Right forelimb (tissue), 1 donor: Measurements from ENCODE around the gene CLOCK.

Experiments used
- DNase-seq: peaks from one replicate; pipeline ENCODE4 v3.0.0-alpha.2; 2018

The CLOCK gene

DNA sequence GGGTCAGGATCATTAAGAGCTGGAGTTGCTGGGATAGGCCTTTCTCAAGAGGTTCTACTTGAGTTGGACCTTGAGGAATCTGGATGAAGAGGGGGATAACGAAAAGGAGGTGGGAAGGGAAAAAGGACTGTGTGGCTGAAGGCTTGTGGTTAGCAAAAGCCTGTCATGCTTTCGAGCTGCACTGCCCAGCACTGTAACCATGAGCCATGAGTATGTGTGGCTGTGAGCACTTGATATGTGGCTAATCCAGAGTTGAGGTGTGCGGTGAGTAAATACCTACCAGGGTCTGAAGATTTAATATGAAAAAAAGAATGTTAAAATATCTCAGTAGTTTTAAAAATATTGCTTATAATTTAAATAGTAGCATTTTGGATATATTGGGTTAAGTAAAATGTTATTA lies 139.6 kb downstream of the CLOCK start:
- DNase-seq, result no peak

DNA sequence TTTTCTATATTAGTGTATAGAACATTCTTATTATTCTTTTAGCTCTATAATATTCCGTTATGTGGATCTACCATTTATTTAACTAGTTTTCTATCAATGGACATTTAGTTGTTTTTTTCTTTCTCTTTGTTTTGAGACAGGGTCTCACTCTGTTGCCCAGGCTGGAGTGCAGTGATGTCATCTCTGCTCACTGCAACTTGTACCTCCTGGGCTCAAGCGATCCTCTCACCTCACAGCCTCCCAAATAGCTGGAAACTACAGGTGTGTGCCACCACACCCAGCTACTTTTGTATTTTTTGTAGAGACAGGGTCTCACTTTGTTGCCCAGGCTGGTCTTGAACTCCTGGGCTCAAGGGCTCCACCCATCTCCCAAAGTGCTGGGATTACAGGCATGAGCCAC lies 140.2 kb downstream of the CLOCK start:
- DNase-seq, result no peak

DNA sequence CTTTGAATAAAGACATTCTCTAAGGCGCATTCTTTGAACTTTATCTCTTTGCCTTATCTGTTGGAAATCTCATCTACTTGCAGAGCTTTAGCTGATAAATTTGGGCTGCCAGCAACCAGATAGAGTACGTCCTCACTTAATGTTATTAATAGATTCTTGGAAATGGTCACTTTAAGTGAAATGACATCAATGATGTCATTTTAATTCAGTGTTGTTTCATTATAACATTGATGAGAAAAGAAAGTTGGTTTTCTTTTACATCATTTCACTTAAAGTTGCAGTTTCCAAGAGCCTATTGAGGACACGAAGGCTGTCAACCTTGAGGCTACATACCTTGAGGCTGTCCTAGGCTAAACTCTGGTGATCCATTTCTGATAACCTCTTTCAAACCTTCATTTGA lies 141.6 kb downstream of the CLOCK start:
- DNase-seq, result no peak

DNA sequence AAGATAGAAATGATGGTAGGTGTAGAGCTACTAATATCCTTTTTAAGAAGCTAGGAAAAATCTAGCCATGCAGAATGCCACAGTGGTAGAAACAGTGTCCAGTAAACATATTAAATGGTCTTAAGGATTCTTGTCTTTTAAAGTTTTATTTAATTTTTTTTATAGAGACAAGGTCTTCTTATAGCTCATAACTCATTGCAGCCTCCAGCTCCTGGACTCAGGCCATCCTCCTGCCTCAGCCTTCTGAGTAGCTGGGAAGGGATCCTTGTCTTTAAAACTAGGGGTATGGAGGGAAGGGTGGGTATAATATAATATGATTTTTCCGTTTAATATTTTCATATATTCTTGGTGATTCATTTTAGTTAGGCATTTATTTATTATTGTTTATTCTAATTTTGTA lies 147.1 kb downstream of the CLOCK start:
- no peak for DNase-seq

DNA sequence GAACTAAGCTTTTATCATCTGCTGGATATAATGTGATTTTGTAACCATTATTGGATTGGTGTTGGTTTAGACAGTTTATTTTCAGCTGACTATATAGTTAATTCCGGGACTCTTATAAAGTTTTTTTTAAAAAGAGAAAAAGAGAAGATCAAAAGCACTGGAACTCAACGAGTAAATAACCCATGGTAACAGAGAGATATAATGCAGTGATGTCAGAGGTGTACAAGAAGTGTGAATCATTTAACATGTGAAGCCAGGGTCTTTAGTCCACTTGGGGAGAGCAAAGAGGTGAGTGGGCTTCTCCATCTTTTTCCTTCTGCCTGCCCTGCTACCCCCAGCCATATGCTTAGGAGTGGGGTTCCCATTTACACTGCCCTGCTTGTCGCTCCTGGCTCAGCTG lies 147.7 kb downstream of the CLOCK start:
- DNase-seq, result no peak

DNA sequence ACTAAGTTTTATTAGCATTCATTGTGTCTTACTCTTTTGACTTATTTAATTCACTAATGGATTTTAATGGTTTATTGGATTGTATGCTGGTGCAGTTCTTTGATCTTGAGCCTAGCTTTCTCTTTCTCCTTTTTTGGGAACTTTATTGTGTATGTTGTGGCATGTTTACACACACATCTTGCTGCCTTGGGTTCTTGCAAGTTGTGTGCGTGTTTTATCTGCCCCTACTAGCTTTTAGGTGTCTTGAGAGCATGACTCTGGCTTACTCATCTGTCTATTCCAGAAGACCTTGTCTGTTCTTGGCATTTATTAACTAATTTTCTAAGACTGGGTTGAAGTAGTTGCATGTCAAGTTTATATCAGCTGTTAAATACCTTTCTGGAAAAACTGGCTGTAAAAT lies 148.2 kb downstream of the CLOCK start:
- no peak for DNase-seq

DNA sequence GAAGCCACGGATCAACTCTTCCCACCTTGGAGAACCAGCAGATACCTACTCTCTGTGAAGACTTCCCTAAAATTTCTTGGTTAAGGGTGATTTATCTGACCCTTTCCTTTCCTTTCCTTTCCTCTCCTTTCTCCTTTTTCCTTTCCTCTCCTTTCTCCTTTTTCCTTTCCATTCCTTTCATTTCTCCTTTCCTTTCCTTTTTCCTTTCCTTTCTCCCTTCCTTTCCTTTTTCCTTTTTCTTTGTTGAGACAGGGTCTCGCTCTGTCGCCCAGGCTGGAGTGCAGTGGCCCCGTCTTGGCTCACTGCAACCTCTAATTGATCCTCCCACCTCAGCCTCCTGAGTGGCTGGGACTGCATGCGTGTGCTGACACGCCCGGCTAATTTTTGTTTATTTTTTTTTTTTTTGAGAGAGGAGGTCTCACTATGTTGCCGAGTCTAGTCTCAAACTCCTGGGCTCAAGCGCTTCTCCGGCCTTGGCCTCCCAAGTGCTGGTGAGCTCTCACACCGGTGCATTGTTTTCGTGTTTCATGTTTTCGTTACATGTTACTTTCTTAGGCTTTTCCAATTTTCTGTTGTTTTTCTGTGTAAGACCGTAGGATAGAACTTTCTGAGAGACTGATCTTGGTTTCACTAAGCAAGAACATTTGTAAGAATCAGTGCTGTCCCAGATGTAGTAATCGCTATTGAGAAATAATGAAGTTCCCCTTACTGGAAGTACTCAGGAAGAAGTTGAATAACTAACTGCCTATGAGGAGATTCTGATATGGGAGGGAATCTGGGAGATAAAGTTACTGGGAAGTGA lies 149.0 kb downstream of the CLOCK start:
- no peak for DNase-seq

DNA sequence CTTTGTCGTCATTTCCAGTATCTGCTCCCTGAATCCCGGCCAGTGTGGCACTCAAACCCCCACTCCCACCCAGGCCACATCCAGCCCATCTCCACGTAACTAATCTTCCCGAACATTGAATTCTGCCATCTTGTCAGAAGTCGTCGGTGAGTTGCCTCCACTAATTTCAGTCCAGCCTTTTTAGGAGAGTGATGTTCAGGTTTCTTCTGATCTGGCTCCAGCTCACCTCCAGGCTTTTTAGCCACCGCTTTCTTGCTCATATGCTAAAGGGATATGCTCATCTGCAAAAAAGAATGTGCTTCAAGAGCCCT lies 149.6 kb downstream of the CLOCK start:
- peak; percentile 60 for DNase-seq

DNA sequence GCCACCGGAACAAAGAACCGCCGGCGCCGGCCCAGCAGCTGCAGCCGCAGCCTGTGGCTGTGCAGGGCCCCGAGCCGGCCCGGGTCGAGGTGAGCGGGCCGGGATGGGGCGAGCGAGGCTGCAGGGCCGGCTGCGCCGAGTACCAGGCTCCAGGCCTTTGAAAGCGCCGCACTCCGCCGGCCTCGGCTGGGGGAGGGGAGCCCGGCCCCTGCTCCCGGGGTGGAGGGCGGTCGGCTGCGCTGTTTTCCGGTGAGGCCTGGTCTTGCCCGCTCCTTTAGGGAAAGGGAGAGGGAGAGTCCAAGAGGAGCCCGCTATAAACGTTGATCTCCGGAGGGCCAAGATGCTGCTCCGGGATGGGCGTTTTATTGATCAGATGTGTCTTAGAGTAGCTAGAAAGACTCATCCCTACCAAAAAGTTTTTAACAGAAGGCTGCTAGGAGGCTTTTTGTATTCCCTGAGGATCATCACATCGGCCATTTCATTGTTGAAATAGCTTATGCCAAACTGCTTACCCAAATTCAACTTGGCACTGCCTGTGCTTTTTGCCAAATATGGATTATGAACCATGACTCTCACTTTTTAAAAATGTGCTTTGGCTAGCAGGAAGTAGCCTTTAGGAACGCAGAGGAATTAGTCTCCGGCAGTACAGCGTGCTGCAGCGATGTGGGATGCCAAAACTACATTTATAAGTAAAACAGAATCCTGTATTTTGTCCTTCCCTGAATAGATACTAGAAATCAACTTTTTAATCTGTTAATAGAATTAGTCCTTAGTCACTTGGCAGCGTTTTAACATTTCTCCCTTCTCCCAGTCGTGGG lies 150.2 kb downstream of the CLOCK start:
- DNase-seq, result peak; percentile 84

DNA sequence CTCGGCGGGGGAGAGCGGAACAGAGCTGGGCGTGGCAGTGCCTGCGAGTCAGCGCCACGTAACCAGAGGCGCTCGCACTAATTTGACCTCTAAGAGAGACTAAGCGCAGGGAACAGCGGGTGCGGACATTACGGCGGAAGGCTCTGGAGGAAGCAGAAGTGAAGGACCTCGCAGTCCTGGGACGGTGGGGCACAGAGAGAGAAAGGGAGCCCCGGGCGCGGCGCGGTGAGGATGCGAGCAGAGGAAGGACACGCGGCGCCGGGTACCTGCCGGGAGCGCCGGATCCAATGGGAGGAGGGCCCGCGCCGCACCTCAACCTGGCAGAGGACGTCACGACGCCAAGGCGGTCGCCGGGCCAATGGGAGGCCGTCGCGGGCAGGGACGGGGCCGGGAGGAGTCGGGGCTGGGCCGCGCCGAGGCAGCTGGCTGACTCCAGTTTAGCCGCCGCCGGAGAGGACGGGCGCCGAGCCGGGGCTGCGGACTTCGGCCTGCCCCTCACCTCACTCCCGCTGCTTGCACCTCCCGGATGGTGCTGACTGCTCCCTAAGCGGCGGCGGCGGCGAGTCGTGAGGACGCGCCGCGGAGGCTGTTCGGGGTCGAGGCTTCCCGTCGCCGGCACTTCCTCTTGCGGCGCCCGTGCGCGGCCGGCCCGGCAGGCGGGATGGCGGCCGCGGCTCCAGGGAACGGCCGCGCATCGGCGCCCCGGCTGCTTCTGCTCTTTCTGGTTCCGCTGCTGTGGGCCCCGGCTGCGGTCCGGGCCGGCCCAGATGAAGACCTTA lies 151.0 kb downstream of the CLOCK start, which contains the start of gene TMEM165:
TSS of gene TMEM165 (plus strand) at position 429 of the 779 bp plus-strand sequence. CDS start at position 662, 233 bp downstream.
- DNase-seq, result peak; percentile 92

DNA sequence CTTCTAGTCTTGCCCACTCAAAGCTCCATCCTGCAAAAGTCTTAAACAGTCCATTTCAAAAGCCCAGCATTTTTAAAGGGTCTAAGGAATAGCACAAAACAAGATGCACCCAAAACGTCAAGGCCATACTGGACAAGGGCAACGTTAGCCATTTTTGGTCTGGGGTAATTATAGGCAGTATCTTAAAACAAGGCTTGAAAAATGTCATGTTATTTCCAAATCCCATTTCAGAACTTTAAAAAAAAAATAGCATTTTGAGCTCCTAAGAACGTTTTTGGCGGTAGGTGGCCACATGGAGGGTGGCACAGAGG lies 151.5 kb downstream of the CLOCK start:
- DNase-seq, result no peak

DNA sequence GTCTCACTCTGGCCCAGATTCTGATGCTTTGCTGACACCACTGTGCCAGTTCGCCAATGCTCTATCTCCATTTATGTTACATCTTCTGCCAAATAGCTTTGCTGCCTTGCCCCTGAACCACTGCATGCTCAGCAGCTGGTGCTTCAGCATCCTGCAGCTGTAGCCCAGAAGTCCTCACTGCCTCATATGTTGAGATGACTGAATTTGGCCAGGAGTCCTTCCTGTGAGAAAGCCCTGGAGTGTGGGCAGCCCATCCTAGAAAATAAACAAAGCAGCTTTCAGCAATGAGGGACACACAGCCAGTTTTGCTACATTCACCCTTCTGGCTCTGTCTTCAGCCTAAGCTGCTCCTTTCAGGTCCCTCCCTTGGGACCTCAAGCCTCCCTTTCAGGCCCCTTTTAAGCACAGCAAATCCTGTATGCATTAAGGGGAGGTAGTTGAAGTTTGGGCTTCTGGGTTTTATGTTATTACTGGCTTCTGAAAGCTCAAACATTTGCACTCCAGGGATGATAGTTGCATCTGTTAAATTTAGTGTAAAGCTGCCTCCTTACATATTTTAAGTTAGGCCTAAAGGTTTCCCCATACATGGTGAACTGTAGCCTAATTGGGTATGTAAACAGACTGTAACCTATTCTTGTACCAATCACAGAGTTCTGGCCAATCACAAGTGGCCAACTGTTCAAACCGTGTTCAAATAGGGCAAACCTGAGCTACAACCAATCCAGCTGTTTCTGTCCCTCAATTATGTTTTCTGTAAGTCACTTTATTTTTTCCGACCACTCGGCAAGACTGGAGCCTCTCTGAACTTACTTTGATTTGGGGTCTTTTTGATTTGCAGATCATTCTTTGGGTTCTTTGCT lies 153.0 kb downstream of the CLOCK start:
- no peak for DNase-seq

DNA sequence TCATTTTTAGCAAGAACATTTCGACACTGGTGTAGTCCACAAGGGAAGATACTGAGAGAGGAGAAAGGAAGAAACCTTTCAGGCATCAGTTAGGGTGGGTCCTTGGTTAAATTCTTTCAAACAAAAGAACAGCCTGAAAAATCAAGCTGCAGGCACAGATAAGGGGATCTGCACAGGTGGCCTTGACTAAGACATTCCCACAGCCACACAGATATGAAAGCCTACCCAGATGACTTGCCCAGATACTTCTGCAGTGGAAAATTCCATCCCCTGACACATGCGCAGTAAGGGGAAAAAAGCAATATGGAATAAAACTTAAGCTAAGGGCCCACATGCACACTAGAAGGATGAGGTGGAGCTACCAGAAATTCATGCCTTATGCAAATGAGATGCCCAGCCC lies 159.9 kb downstream of the CLOCK start:
- no peak for DNase-seq

DNA sequence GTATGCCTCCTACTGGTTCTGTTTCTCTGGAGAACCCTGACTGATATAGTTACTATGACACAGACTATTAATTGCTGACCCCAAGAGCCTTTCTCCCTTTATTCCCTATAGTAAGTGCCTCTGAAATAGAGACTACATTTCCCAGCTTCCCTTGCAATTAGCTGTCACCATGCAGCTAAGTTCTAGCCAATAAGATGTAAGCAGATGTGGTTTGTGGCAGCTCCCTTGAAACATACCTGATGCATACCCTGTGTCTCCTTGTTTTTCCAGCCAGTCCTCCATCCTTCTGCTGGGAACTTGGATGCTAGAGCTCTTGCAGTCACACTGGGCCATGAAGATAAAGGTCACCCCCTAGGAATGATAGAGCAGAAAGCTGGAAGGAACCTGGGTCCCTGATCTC lies 160.6 kb downstream of the CLOCK start:
- no peak for DNase-seq

DNA sequence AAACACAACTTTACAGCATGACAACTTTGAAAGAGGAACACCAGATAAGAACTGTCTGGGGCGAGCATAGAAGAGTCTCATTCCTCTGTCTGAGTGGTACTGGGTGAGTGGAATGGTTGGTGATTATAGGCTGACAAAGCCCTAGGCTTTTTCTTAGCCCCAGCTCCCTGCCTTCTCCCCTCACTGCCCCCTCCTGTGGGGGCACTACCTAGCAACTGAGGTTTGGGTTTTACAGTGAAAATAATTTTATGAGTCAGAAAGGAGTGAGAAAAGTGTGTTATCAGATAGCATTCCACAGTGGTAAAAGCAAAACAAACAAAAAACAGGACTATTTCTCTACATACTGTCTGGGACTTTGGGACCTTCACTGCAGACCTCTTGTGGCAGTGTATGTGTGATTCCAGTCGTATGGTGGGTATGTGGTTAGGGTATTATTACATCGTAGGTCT lies 161.5 kb downstream of the CLOCK start:
- DNase-seq, result no peak

DNA sequence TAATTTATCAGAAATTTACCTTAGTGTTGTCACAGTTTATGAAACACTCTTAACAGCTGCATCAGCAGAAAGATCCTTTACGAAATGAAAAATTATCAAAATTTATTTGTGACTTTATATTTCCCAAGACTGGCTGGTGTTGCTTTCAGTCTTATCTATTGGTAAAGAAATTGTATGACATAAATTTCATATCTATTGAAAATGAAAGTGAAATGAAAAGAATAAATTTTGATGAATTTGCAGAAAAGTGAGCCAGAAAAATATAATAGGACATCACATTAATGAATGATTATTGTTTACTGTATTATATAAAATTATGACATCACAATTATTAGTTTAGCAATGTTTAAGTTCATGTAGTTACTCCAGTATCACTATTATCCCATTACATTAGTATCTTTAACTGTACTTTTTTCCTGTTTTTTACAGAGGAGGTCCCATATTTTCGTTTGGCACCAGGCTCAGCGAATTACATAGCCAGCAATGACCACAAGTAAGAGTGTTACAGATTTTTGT lies 164.2 kb downstream of the CLOCK start:
- DNase-seq, result no peak

DNA sequence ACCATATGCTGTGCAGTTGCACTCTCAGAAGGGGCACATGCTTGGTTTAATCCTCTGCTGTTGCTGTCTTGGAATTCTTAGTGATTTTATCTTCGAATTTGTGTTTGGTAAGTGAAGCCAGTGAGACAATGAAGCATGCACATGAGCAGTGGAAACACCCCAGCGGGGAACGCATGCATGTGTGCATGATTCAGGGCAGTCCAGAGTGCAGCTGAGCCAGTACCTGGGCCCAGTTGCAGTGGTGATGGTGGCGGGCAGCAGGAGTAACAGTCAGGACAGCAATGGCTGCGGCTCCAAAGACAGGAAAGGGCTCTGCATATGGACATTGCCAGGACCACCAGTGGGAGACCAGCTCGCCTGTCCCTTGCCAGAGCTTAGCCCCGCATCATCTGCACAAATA lies 165.2 kb downstream of the CLOCK start:
- no peak for DNase-seq

DNA sequence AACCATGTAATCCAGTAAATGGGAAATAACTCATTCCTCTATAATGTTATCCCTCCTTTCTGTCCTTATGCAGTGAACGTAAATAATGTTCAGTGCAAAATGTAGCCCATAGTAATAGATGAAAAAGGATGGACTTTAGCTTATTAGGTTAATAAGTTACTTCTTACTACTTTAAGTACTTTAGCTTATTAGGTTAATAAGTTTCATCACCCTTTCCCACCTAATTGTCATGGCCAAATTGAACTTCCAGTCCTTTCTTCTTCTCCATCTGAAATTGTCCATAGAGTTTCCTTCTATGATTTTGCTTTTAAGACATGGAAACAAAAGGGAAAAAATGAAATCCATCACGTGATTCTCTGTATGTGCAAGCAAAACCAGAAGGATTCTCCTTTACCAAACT lies 166.1 kb downstream of the CLOCK start:
- DNase-seq, result no peak

DNA sequence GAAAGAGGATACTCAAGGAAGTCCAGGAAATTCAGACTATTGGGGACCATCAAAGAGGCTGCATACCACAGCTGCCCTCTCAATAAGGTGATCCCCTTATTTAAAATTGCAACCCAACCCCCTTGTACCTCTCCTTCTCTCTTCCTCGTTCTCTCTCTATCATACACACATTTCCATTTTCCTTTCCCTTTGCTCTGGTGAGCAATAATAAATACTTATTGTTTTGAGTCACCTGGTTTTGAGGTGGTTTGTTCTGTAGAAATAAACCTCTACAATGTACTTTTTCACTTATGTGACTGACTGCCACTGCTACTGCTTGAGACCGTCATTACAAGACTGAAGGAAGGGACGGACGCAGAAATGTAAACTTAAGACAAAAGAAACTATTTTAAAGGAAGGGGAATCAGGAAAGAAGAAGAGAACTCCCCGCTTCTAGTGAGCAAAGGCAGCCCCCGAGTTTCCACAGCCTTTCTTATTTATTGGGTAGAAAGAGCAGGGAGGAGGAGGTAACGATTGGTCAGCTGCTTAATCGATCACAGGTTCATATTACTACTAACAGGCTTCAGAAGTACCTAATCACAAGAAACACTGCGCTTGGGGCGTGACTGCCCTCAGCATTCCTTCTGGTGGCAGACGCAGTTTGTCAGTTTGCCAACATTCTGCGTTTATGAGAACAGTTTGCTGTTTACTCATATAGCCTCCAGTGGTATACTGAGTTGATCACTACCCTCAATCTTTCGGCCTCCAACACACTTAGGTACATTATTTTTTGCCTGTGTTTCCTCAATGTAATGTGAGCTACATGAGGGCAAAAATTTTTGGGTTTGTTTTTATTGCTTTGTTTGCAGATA lies 167.9 kb downstream of the CLOCK start:
- no peak for DNase-seq
